HG03039 (cell line): ENCODE measurements around the gene ARHGEF19.

Source experiments
- ATAC-seq: cut with Tn5 transposase; IDR thresholded peaks from one replicate; pipeline ENCODE4 v1.9.1; 2021; ENCODE audit warnings: mild to moderate bottlenecking, moderate library complexity; ENCODE audit not compliant: unreplicated experiment

The ARHGEF19 gene

GRCh38 chr1:16152481-16153087 lies 59.9 kb downstream of the ARHGEF19 start:
- ATAC-seq, result no peak

GRCh38 chr1:16151995-16152384 lies 60.5 kb downstream of the ARHGEF19 start:
- no peak for ATAC-seq

- no peak for ATAC-seq
These were observed 61.1 kb downstream of the ARHGEF19 start for GRCh38 chr1:16151196-16151994.

DNA sequence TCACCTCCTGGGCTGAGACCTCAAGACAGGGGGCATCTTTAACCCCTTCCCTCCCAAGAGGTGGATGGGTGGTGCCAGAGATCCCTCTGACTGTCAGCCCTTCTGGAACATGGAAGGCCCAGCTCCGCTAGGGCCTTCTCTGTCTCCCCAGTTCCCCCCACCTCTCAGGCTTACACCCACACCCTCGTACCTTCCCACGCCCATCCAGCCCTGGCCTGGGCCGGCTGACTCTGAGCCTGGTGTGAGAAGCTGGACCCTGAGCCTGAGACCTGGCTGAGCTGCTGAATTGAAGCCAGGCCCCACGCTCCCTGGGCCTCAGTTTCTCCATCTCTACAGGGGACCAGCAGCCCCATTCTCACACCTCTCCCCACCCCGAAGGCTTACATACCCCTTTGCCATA lies 61.9 kb downstream of the ARHGEF19 start:
- no peak for ATAC-seq

DNA sequence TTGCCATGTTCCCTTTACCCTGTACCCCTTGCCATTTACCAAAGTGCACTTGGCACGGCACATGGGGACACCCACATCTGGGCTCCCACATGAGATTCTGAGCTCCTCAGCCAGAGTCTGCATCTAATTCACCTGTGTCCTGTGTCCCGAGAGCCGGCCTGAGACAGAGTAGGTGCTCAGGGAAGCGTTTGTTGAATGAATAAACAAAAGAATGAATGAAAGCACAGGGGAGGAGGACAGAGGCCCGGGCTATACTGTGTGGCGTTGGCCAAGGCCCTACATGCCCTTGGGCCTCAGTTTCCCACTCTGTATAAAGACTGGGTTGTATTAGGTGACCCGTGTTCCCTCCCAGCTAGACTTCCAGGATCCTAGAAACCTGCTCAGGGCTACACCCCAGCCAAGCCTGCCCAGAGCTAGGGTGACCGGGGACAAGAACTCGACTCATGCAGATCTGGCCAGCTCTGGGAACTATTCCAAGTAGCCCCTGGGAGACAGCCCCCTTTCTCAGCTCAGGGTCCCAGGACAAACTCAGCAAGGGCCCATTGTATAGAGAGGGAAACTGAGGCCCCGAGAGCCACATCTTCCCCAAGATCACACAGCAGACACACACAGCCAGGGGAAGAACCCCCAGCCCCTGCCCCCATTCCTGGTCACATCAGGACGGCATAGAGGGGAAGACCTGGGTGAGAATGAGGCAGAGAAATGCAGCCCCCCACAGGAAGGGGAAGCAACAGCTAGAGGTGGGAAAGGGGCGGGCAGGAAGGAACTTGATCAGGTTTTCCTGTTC lies 62.6 kb downstream of the ARHGEF19 start:
- ATAC-seq, result no peak

- no peak for ATAC-seq
These were observed 63.3 kb downstream of the ARHGEF19 start for GRCh38 chr1:16149146-16149545.

GRCh38 chr1:16148329-16149092 lies 63.9 kb downstream of the ARHGEF19 start:
- no peak for ATAC-seq
